Measurements from ENCODE around the gene ATAD5. TPM values are rescaled to one million over a fixed set of nuclear protein-coding genes. Genes with fewer than 3 reads are reported as not detected.

The ATAD5 gene
- total RNA-seq, result 10 to 100 TPM; 30.0 to 32.9 TPM

DNA sequence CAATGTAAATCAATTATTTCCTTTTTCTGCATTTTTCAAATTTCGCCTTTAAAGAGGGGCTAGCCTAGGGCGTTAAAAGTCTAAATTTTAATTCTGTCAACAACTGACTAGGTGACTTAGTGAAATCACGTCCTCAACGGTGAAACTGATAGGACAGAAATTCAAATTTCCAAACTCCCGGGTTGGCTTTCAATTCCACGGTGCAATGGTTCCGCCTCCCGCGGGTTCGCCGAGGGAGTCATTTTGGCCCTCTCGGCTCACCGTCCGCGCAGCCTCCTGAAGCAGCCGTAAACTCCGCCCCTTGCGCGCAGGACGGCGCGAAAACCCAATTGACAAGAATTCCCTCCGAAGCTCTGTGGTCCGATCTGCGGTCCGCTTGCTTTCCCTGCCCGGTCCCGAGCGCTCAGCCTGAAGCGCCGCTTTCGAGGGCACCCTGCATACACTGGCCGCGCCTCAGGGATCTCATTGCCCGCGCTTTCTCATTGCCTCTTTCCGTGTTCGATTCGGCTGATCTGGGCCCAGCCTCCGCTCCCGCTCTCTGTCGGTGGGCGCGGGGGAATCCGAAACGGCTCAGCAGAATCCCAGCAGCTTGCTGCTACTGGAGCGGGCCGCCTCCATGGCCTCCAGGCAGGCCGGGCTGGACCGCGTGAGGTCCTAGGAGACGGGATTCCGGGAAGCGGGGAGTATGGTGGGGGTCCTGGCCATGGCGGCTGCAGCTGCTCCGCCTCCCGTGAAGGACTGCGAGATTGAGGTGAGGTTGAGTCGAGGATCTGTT, at the start of gene ATAD5:
TSS of gene ATAD5 (plus strand) at position 304 of the 775 bp plus-strand sequence. CDS start at position 686, 382 bp downstream.
- DNase-seq, result peak; percentile 94
- Mint-ChIP-seq H3K27ac (peak within 1 kb of the TSS; percentile 86), H3K4me3 (peak within 1 kb of the TSS; percentile 99), H3K9me3 (no peaks in the 10 kb centered on the region), H3K4me1 (ENCODE audit: low read depth) (peaks cover 24% of the 10 kb centered on the region), H3K27me3 (no peaks in the 10 kb centered on the region), H3K36me3 (peaks cover 27% of the 10 kb centered on the region)
- ChIA-PET CTCF (interaction anchor here (0.6 to 1.0 kb wide), 3 partner anchors 22 to 546 kb away, joined by 3 read pairs; no protein-coding TSS in a partner anchor), POLR2A (interaction anchor here (0.6 kb wide), 1 partner anchor 80 kb away, joined by 3 read pairs; no protein-coding TSS in a partner anchor)
- intact Hi-C loops (cut with micrococcal nuclease), result loop anchor here (5.0 kb wide), 1 partner anchor 75 kb away; the partner anchor contains the start of gene TEFM

DNA sequence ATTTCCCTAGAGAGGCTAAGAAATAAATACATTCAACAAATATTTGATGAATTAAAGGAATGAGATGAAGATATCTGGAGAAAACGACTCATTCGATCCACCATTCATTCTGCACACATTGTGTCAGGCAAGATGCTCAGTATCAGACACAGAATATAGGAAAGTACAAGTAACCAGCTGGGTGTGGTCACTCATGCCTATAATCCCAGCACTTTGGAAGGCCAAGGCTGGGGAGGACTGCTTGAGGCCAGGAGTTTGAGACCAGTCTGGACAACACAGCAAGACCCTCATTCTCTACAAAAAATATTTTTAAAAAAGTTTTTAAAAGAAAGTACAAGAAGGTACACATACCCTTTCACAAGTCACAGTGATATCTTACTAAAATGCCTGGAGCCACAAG, 49.6 kb upstream of the ATAD5 start:
- no peaks in the 10 kb centered on the region for H3K27me3 Mint-ChIP-seq
- no peaks in the 10 kb centered on the region for H3K9me3 Mint-ChIP-seq
- peaks cover 18% of the 10 kb centered on the region for H3K4me1 Mint-ChIP-seq (ENCODE audit: low read depth)
- ChIA-PET POLR2A (no interaction called here), CTCF (no interaction called here)
- no peak for DNase-seq
- H3K36me3 Mint-ChIP-seq, result peaks cover 23% of the 10 kb centered on the region
- no peak overlapping the region for H3K4me3 Mint-ChIP-seq
- intact Hi-C loops (cut with micrococcal nuclease), result no loop called here
- peak overlapping the region; percentile 64 for H3K27ac Mint-ChIP-seq

DNA sequence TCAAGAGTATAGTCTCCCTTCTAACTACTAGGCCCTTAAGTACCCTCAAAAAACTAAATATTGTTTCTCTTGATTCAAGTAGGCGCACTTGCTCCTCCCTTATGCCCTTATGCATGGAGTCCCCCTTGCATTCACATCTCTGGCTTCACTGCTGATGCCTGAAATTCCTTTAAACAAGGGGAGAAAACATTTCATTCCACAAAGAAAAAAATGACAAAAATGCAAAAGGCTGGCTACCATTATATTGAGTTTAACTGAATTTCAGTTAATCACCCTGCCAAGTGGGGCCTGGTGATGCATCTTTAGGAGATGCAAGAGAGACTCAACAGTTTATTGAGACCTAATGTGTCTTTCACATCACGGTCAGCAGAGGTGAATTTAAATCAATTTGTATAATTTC, 42.8 kb upstream of the ATAD5 start:
- no peak overlapping the region for H3K4me3 Mint-ChIP-seq
- POLR2A ChIA-PET, result interaction anchor here (1.8 kb wide), 1 partner anchor 35 kb away, joined by 11 read pairs; the partner anchor contains the start of gene CRLF3
- H3K36me3 Mint-ChIP-seq, result peaks cover 46% of the 10 kb centered on the region

DNA sequence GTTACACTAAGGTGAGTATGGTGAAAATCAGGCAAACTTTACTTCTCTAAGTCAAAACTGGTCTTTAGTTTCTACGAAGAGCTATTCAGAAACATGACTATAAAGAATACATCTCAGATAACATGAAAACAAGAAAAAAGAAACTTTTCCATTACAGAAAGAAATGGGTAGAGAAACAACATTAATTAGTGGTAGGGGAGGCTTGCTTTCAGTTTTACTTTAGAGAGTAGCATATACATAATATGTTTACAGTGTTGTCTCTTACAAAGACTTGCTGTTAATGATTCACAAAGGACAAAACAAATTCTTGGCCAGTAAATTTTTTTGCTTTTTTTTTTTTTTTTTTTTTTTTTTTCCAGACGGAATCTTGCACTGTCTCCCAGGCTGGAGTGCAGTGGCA, 41.5 kb upstream of the ATAD5 start:
- H3K4me3 Mint-ChIP-seq, result no peak overlapping the region
- peaks cover 14% of the 10 kb centered on the region for H3K4me1 Mint-ChIP-seq (ENCODE audit: low read depth)
- no peaks in the 10 kb centered on the region for H3K9me3 Mint-ChIP-seq
- intact Hi-C loops (cut with micrococcal nuclease), result no loop called here
- ChIA-PET POLR2A (interaction anchor here (1.8 kb wide), 1 partner anchor 34 kb away, joined by 11 read pairs; the partner anchor contains the start of gene CRLF3), CTCF (interaction anchor here (1.5 to 2.3 kb wide), 2 partner anchors 35 to 36 kb away, joined by 4 to 11 read pairs; partner anchors contain the start of gene CRLF3)
- peaks cover 46% of the 10 kb centered on the region for H3K36me3 Mint-ChIP-seq
- DNase-seq, result no peak
- H3K27ac Mint-ChIP-seq, result peak overlapping the region; percentile 81
- H3K27me3 Mint-ChIP-seq, result no peaks in the 10 kb centered on the region

More for the DNA sequence above, 42.8 kb upstream of the ATAD5 start:
- CTCF ChIA-PET, result interaction anchor here (2.3 kb wide), 1 partner anchor 36 kb away, joined by 11 read pairs; the partner anchor contains the start of gene CRLF3
- Mint-ChIP-seq H3K27me3 (no peaks in the 10 kb centered on the region), H3K27ac (peak overlapping the region; percentile 57), H3K9me3 (no peaks in the 10 kb centered on the region), H3K4me1 (ENCODE audit: low read depth) (peaks cover 18% of the 10 kb centered on the region)
- DNase-seq, result no peak
- intact Hi-C loops (cut with micrococcal nuclease), result no loop called here

- POLR2A ChIA-PET, result no interaction called here
- no peaks in the 10 kb centered on the region for H3K9me3 Mint-ChIP-seq
- intact Hi-C loops (cut with micrococcal nuclease), result no loop called here
- no peak overlapping the region for H3K4me3 Mint-ChIP-seq
- peaks cover 50% of the 10 kb centered on the region for H3K36me3 Mint-ChIP-seq
- H3K4me1 Mint-ChIP-seq (ENCODE audit: low read depth), result peaks cover 31% of the 10 kb centered on the region
- peak overlapping the region; percentile 49 for H3K27ac Mint-ChIP-seq
- CTCF ChIA-PET, result interaction anchor here (0.6 to 2.4 kb wide), 2 partner anchors 16 to 32 kb away, joined by 3 to 9 read pairs; partner anchors contain the start of gene CRLF3
- no peak for DNase-seq
- H3K27me3 Mint-ChIP-seq, result no peaks in the 10 kb centered on the region
These were observed 38.3 kb upstream of the ATAD5 start for GRCh38 chr17:30793282-30793977.

DNA sequence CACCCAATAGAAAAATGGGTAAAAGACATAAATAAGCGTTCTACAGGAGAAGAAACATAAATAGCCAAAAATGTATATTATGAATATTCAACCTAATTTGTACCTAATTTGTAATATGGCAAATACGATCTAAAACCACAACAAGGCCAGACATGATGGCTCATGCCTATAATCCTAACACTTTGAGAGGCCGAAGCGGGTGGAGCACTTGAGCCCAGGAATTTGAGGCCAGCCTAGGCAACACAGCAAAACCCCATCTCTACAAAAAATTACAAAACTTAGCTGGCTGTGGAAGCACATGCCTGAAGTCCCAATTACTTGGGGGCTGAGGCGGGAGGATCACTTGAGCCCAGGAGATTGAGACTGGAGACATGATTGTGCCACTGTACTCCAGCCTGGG, 37.4 kb upstream of the ATAD5 start:
- ChIA-PET POLR2A (no interaction called here), CTCF (interaction anchor here (2.9 kb wide), 1 partner anchor 31 kb away, joined by 25 read pairs; the partner anchor contains the start of gene CRLF3)
- Mint-ChIP-seq H3K36me3 (peaks cover 43% of the 10 kb centered on the region), H3K27ac (peak overlapping the region; percentile 15), H3K27me3 (no peaks in the 10 kb centered on the region), H3K4me1 (ENCODE audit: low read depth) (peaks cover 27% of the 10 kb centered on the region), H3K9me3 (no peaks in the 10 kb centered on the region), H3K4me3 (no peak overlapping the region)
- intact Hi-C loops (cut with micrococcal nuclease), result no loop called here
- DNase-seq, result no peak

DNA sequence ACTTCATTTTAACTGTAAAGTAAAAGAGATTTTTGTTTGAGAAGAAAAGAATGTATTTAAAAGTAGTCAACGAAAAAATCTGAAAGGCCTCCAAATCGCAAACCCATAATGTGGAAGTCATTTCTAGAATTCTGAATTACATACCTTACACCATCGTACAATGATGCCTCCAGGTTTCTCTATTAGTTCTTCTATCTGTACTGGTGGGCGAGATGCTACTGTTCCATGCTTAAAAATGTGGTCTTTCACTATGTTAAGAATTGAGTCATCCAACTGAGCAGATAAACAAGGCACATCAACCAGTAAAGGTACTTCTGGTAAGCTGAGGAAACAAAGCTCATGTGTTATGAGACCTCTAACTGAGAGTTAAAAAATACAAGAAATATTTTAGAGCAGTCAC, 35.8 kb upstream of the ATAD5 start:
- H3K4me1 Mint-ChIP-seq (ENCODE audit: low read depth), result peaks cover 17% of the 10 kb centered on the region
- H3K4me3 Mint-ChIP-seq, result no peak overlapping the region
- peak overlapping the region; percentile 82 for H3K27ac Mint-ChIP-seq
- H3K9me3 Mint-ChIP-seq, result no peaks in the 10 kb centered on the region
- no peak for DNase-seq
- intact Hi-C loops (cut with micrococcal nuclease), result loop anchor here (1.0 to 2.0 kb wide), 3 partner anchors 13 to 25 kb away; no protein-coding TSS in a partner anchor
- no peaks in the 10 kb centered on the region for H3K27me3 Mint-ChIP-seq
- POLR2A ChIA-PET, result interaction anchor here (0.9 to 1.5 kb wide), 5 partner anchors 16 to 30 kb away, joined by 3 to 5 read pairs (median 4); partner anchors contain the start of gene CRLF3
- H3K36me3 Mint-ChIP-seq, result peaks cover 43% of the 10 kb centered on the region
- CTCF ChIA-PET, result interaction anchor here (1.1 to 2.9 kb wide), 2 partner anchors 9 to 29 kb away, joined by 4 to 25 read pairs; partner anchors contain the start of gene CRLF3

DNA sequence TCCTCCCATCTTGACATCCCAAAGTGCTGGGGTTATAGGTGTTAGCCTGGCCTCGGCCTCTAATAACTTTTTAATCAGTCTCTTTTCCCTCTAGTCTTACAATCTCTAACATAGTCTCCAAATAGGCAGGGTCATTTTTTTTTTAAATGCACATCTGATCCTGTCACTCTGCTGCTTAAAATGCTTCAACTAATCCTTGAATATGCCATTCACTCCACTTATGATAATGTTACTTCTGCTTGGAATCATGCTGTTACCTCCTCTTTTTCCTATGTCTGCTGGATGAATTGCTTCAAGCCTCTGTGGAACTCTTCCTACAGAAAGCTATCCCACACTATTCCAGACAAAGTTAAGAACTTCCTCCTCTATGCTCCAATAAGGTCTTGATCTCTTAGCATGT, 30.1 kb upstream of the ATAD5 start:
- Mint-ChIP-seq H3K4me1 (ENCODE audit: low read depth) (peaks cover 21% of the 10 kb centered on the region), H3K27me3 (no peaks in the 10 kb centered on the region), H3K36me3 (peaks cover 39% of the 10 kb centered on the region), H3K27ac (no peak overlapping the region), H3K9me3 (no peaks in the 10 kb centered on the region), H3K4me3 (no peak overlapping the region)
- POLR2A ChIA-PET, result no interaction called here
- CTCF ChIA-PET, result no interaction called here
- no peak for DNase-seq
- intact Hi-C loops (cut with micrococcal nuclease), result no loop called here

DNA sequence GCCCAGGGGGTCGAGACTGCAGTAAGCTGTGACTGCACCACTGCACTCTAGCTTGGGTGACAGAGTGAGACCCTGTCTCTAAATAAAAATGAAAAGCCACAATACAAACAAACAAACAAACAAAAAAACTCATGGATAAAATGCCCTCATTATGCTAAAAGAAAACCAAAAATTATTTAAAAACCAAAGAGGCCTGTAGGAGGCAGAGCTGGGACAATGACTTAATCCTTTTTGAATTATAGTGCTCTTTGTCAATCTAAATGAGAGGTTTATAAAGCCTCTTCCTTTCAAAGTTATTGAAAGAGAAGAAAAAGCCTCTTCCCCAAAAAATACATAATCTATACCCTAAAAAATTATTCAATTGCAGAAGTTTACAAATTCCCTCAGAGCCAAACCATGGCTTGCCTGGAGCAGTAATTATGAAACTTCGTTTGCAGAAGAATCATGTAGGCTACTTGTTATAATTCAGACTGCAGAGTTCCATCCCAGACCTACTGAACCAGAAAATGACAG, 25.8 kb upstream of the ATAD5 start:
- H3K9me3 Mint-ChIP-seq, result no peaks in the 10 kb centered on the region
- H3K27me3 Mint-ChIP-seq, result no peaks in the 10 kb centered on the region
- peaks cover 48% of the 10 kb centered on the region for H3K4me1 Mint-ChIP-seq (ENCODE audit: low read depth)
- ChIA-PET POLR2A (no interaction called here), CTCF (interaction anchor here (1.4 to 8.8 kb wide), 3 partner anchors 9 to 18 kb away, joined by 4 to 104 read pairs (median 4); partner anchors contain the start of gene CRLF3)
- H3K27ac Mint-ChIP-seq, result peak overlapping the region; percentile 80
- H3K4me3 Mint-ChIP-seq, result no peak overlapping the region
- peaks cover 36% of the 10 kb centered on the region for H3K36me3 Mint-ChIP-seq
- intact Hi-C loops (cut with micrococcal nuclease), result no loop called here
- DNase-seq, result no peak

GRCh38 chr17:30807896-30808295, 23.9 kb upstream of the ATAD5 start:
- peak overlapping the region; percentile 50 for H3K4me3 Mint-ChIP-seq
- H3K27ac Mint-ChIP-seq, result peak overlapping the region; percentile 94
- H3K4me1 Mint-ChIP-seq (ENCODE audit: low read depth), result peaks cover 57% of the 10 kb centered on the region
- H3K27me3 Mint-ChIP-seq, result no peaks in the 10 kb centered on the region
- no peak for DNase-seq
- no peaks in the 10 kb centered on the region for H3K9me3 Mint-ChIP-seq
- intact Hi-C loops (cut with micrococcal nuclease), result no loop called here
- ChIA-PET POLR2A (interaction anchor here (4.5 kb wide), 1 partner anchor 15 kb away, joined by 23 read pairs; the partner anchor contains the start of gene CRLF3), CTCF (interaction anchor here (0.7 to 8.8 kb wide), 2 partner anchors 16 to 244 kb away, joined by 5 to 104 read pairs; partner anchors contain the start of gene CRLF3)
- peaks cover 25% of the 10 kb centered on the region for H3K36me3 Mint-ChIP-seq

- H3K4me1 Mint-ChIP-seq (ENCODE audit: low read depth), result peaks cover 65% of the 10 kb centered on the region
These were observed 22.9 kb upstream of the ATAD5 start for GRCh38 chr17:30808785-30809286.

More at GRCh38 chr17:30808785-30809286, 22.9 kb upstream of the ATAD5 start:
- H3K9me3 Mint-ChIP-seq, result no peaks in the 10 kb centered on the region
- intact Hi-C loops (cut with micrococcal nuclease), result loop anchor here (1.0 kb wide), 1 partner anchor 13 kb away; no protein-coding TSS in a partner anchor
- peaks cover 17% of the 10 kb centered on the region for H3K36me3 Mint-ChIP-seq
- no peaks in the 10 kb centered on the region for H3K27me3 Mint-ChIP-seq
- H3K4me3 Mint-ChIP-seq, result peak overlapping the region; percentile 79
- POLR2A ChIA-PET, result interaction anchor here (1.8 to 4.5 kb wide), 2 partner anchors 11 to 14 kb away, joined by 6 to 23 read pairs; partner anchors contain the start of gene CRLF3
- peak overlapping the region; percentile 94 for H3K27ac Mint-ChIP-seq
- peak; percentile 45 for DNase-seq
- CTCF ChIA-PET, result interaction anchor here (1.1 to 8.8 kb wide), 3 partner anchors 15 to 22 kb away, joined by 3 to 104 read pairs (median 3); partner anchors contain the start of gene CRLF3

All from activated CD4-positive, alpha-beta memory T cell treated with anti-CD3 and anti-CD28 coated beads for 36 hours (primary cell).